GM06990 (cell line): ENCODE measurements around the gene SERPINA5.

ENCODE experiments used
- DNase-seq: peaks from one replicate; pipeline ENCODE4 v3.0.0-alpha.2; 2011; ENCODE audit not compliant: insufficient read length; ENCODE audit errors: extremely low read depth
- H3K27me3 ChIP-seq: replicated peaks from 2 replicates; pipeline ENCODE4 v1.6.0; 2011; ENCODE audit warnings: low read length; ENCODE audit not compliant: control insufficient read depth, insufficient read depth
- H3K36me3 ChIP-seq: 2 replicates; pipeline ENCODE4 v1.5.1; 2011; ENCODE audit warnings: low read length; ENCODE audit not compliant: control insufficient read depth, insufficient read depth
- H3K4me3 ChIP-seq: replicated peaks from 2 replicates; pipeline ENCODE4 v1.5.1; 2011; ENCODE audit warnings: low read depth, mild to moderate bottlenecking, control low read depth, low read length
- TF ChIP-seq, protein P1 (sequence below): IDR thresholded peaks from 2 replicates; pipeline ENCODE4 v1.5.1; 2011; ENCODE audit warnings: low read length, control low read depth, mild to moderate bottlenecking, inconsistent platforms; ENCODE audit not compliant: insufficient read depth, poor library complexity, severe bottlenecking

SERPINA5 gene

DNA sequence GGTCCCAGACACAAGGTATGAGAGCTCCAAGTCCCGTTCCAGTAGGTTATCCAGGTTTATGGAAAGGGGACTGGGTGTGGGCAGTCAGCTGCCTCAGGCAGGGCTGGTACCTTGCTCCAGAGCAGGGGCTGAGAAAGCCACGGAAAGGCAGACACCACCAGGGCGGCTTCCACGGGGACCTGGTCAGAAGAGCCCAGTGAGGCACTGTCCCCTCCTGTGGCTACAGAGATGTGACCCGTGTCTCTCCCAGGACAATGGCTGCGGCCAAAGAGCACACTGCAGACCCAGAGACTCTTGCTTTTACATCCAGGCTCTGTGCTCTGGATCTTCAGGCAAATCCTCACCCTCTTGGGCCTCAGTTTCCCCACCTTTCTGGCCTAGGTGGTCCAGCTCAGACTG, 11.2 kb upstream of the SERPINA5 start:
- H3K27me3 ChIP-seq, result peaks cover 2% of the 10 kb centered on the region
- no peak for DNase-seq
- H3K4me3 ChIP-seq, result no peak overlapping the region
- TF ChIP-seq, protein P1, sequence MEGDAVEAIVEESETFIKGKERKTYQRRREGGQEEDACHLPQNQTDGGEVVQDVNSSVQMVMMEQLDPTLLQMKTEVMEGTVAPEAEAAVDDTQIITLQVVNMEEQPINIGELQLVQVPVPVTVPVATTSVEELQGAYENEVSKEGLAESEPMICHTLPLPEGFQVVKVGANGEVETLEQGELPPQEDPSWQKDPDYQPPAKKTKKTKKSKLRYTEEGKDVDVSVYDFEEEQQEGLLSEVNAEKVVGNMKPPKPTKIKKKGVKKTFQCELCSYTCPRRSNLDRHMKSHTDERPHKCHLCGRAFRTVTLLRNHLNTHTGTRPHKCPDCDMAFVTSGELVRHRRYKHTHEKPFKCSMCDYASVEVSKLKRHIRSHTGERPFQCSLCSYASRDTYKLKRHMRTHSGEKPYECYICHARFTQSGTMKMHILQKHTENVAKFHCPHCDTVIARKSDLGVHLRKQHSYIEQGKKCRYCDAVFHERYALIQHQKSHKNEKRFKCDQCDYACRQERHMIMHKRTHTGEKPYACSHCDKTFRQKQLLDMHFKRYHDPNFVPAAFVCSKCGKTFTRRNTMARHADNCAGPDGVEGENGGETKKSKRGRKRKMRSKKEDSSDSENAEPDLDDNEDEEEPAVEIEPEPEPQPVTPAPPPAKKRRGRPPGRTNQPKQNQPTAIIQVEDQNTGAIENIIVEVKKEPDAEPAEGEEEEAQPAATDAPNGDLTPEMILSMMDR, result no peak
- no peaks in the 10 kb centered on the region for H3K36me3 ChIP-seq

DNA sequence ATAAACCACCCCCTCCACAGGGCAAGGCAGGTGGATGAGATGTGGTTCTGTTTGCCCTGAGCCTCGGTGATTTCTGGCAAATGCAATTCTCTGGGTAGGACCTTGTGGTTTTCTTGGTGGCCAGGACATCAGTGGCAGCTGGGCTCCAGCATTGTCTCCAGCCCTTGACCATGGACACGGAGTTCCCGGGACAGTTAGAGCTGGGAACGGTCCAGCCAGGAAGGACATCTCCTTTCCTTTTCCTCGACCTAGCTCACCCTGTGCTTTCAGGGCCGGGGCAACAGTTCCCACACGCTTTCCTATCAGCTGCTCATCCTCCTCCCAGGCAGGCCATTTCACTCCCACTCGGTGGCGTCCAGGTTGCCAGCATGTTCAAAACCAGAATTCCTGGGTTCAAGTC, 10.8 kb upstream of the SERPINA5 start:
- Histone ChIP-seq H3K36me3 (no peaks in the 10 kb centered on the region), H3K4me3 (no peak overlapping the region), H3K27me3 (peaks cover 2% of the 10 kb centered on the region)
- TF ChIP-seq, protein P1, result no peak
- no peak for DNase-seq

DNA sequence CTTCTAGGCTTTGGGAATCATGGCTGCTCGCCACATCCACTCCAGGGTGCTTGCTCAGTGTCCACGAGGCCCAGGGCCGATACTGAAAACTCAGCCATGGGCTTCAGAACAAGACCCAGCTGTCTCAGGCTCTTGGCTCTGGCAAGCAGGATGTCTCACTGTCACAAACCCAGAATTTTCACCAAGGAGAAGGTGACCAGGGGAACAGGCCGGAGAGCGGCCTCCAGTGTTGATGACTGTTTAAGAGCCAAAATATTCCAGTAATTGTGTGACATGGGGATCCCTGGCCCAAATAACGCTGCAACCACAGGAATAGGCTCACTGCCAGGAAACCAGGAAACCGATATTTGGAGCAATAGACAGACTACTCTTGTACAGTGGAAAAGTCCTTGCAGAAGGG, 9.8 kb upstream of the SERPINA5 start:
- no peak for DNase-seq
- Histone ChIP-seq H3K27me3 (peaks cover 2% of the 10 kb centered on the region), H3K4me3 (no peak overlapping the region), H3K36me3 (no peaks in the 10 kb centered on the region)
- TF ChIP-seq, protein P1, result no peak

DNA sequence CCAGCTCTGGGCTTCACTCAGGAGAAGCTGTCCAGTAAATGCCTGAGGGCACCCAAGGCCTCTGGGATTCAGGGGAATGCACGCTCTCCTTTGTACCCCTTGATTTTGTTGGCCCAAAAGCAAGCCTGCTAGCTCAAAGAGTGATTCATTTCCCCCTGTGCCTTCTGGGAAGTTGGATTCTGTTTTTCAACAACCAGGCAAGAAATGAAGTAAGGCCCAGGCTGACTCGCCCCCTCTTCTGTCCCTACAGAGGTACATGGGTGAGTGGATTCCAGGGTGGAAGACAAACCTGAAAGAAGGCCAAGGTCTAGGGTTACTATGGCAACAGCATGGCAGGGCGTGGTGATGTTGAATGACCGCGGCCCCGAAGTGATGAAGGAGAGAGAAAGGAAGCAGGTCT, 9.3 kb upstream of the SERPINA5 start:
- TF ChIP-seq, protein P1, result no peak
- Histone ChIP-seq H3K36me3 (no peaks in the 10 kb centered on the region), H3K27me3 (peaks cover 2% of the 10 kb centered on the region), H3K4me3 (no peak overlapping the region)
- DNase-seq, result no peak

DNA sequence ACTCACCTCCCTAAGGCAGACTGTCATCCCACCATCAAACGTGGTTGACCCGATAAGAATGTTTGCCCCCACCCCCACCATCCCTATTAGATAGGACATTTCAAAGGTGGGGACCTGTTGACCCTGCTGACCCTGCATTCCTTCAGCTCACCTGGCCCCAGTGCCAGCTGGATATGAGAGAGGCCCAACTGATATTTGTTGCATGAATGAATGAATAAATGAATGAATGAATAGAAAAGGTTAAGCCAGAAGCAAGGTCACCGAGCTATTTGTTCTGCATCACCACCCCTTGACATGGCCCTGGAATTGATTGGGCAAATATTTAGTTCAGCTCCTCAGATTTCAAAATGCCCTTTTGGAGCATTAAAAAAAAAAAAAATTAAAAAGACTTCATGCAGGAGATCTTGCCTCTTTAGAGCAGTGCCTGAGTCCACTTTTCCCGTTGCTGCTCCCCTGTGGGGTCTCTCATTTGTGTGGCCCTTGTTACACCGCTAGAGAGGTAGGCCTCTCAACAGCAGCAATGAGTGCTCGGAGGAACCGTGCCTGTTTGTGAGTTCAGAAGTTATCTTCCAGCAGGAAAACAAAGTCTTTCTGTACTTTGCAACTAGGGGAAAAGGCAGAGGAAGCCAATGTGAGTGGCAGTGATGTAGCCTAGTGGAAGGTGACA, 8.5 kb upstream of the SERPINA5 start:
- TF ChIP-seq, protein P1, result no peak
- Histone ChIP-seq H3K36me3 (no peaks in the 10 kb centered on the region), H3K4me3 (no peak overlapping the region), H3K27me3 (peaks cover 2% of the 10 kb centered on the region)
- no peak for DNase-seq
